HepG2 (cell line): ENCODE results near the gene LST1. TPM values are rescaled to one million over a fixed set of nuclear protein-coding genes. Genes with fewer than 3 reads are reported as not detected.
A peak's percentile ranks its signal among the peaks of the same experiment; 100 is the strongest.

Experiments
- CEBPB ChIP-seq: IDR thresholded peaks from 2 replicates; pipeline ENCODE4 v1.6.1; 2011; ENCODE audit warnings: low read depth, low read length, improper control_type of control experiment, borderline replicate concordance
- CENPX ChIP-seq: sonication (generic); formaldehyde crosslinking; IDR thresholded peaks from 2 replicates; pipeline ENCODE4 v1.9.0; 2021; ENCODE audit warnings: mild to moderate bottlenecking, missing genetic modification reagents, moderate library complexity
- KLF11 ChIP-seq: IDR thresholded peaks from 2 replicates; pipeline ENCODE4 v1.6.1; 2016; ENCODE audit warnings: missing compliant biosample characterization
- MEIS1 ChIP-seq: sonication (generic); formaldehyde crosslinking; IDR thresholded peaks from 2 replicates; pipeline ENCODE4 v1.9.0; 2021; ENCODE audit warnings: mild to moderate bottlenecking, missing genetic modification reagents, moderate library complexity, borderline replicate concordance
- PBX2 ChIP-seq: IDR thresholded peaks from 2 replicates; pipeline ENCODE4 v1.6.1; 2016; ENCODE audit warnings: control low read depth
- POLR2A ChIP-seq, 2 experiments: IDR thresholded peaks; 2 replicates each; pipeline ENCODE4 v1.6.1; 2011; ENCODE audit warnings: low read depth in 2 of 2, low read length in 2 of 2, mild to moderate bottlenecking in 1 of 2, moderate library complexity in 1 of 2; ENCODE audit not compliant: insufficient read depth in 1 of 2
- PRDM10 ChIP-seq: sonication (generic); formaldehyde crosslinking; IDR thresholded peaks from 2 replicates; pipeline ENCODE4 v1.4.0; 2020; ENCODE audit warnings: low read depth, missing genetic modification reagents
- SATB2 ChIP-seq: sonication (generic); formaldehyde crosslinking; IDR thresholded peaks from 2 replicates; pipeline ENCODE4 v1.5.0; 2020; ENCODE audit warnings: missing genetic modification reagents
- TGIF2 ChIP-seq: IDR thresholded peaks from 2 replicates; pipeline ENCODE4 v1.6.1; 2016; ENCODE audit warnings: control low read depth, missing compliant biosample characterization
- THAP9 ChIP-seq: sonication (generic); formaldehyde crosslinking; IDR thresholded peaks from 2 replicates; pipeline ENCODE4; 2020; ENCODE audit warnings: missing genetic modification reagents, mild to moderate bottlenecking, borderline replicate concordance
- ZNF296 ChIP-seq: sonication (generic); formaldehyde crosslinking; conservative IDR thresholded peaks from 2 replicates; pipeline ENCODE4 v1.5.0; 2020; ENCODE audit warnings: mild to moderate bottlenecking, missing genetic modification reagents
- ZNF335 ChIP-seq: sonication (generic); formaldehyde crosslinking; IDR thresholded peaks from 2 replicates; pipeline ENCODE4 v1.4.0; 2020; ENCODE audit warnings: missing genetic modification reagents
- ZNF33B ChIP-seq: sonication (generic); formaldehyde crosslinking; IDR thresholded peaks from 2 replicates; pipeline ENCODE4 v1.5.1; 2020; ENCODE audit warnings: mild to moderate bottlenecking, missing genetic modification reagents
- ZNF558 ChIP-seq: sonication (generic); formaldehyde crosslinking; IDR thresholded peaks from 2 replicates; pipeline ENCODE4 v1.9.0; 2022; ENCODE audit warnings: mild to moderate bottlenecking, missing genetic modification reagents, borderline replicate concordance
- ZNF589 ChIP-seq: sonication (generic); formaldehyde crosslinking; conservative IDR thresholded peaks from 2 replicates; pipeline ENCODE4 v1.8.0; 2022; ENCODE audit warnings: mild to moderate bottlenecking, moderate library complexity, missing genetic modification reagents
- ZSCAN12 ChIP-seq: sonication (generic); formaldehyde crosslinking; IDR thresholded peaks from 2 replicates; pipeline ENCODE4 v1.9.0; 2021; ENCODE audit warnings: mild to moderate bottlenecking, missing genetic modification reagents
- polyA plus RNA-seq, 8 experiments: library from polyadenylated mRNA; depleted of rRNA in 3 of 8; stranded (reverse) in 7 of 8; unstranded in 1 of 8; fragments of >200 nt; fragmentation: Illumina TruSeq in 4 of 8; extraction: Trizol in 4 of 8; gene quantifications; 2 replicates each; pipeline versions ENCODE4 v1.2.1 to v1.2.3, GENCODE V29; 2011 to 2016; ENCODE audit warnings: low read depth in 4 of 8, missing spikeins in 1 of 8, mixed read lengths in 1 of 8; ENCODE audit not compliant: insufficient read depth in 1 of 8
- total RNA-seq, 5 experiments: library from RNA; depleted of rRNA; stranded (reverse); fragments of >200 nt; fragmentation: Illumina TruSeq; extraction: Trizol; gene quantifications; 2 replicates each; pipeline ENCODE4 v1.2.3, GENCODE V29; 2016; ENCODE audit warnings: low read depth in 1 of 5

The LST1 gene
- total and polyA plus RNA-seq, 2 of the 13 experiments (the other 11 are each of a cell fraction or from before 2014, with no cell fraction given) = not detected

- no peak; the same call in none of the 2 replicates for TF ChIP-seq ZNF589 (CRISPR knock-in tag)
- TF ChIP-seq CENPX (CRISPR knock-in tag) = no peak
- TF ChIP-seq ZNF33B (CRISPR knock-in tag) = 0 out of 2 replicates have a peak, but pooled peaks have one; percentile 47
- TF ChIP-seq ZSCAN12 (CRISPR knock-in tag) = 0 out of 2 replicates have a peak, but pooled peaks have one; percentile 57
- TF ChIP-seq ZNF335 (CRISPR knock-in tag) = peak; percentile 99
- peak; percentile 79 for TF ChIP-seq TGIF2 (CRISPR knock-in tag)
- peak; percentile 66; the same call in 1 of the 2 replicates for TF ChIP-seq ZNF558 (CRISPR knock-in tag)
- peak; percentile 93 for TF ChIP-seq KLF11
- TF ChIP-seq ZNF296 (CRISPR knock-in tag) = no peak
- TF ChIP-seq SATB2 = no peak; the same call in none of the 2 replicates
- TF ChIP-seq THAP9 (CRISPR knock-in tag) = peak; percentile 94
- TF ChIP-seq MEIS1 (CRISPR knock-in tag) = 0 out of 2 replicates have a peak, but pooled peaks have one; percentile 11
- TF ChIP-seq CEBPB = peak; percentile 17; the same call in 1 of the 2 replicates
- TF ChIP-seq PBX2 (CRISPR knock-in tag) = no peak
- TF ChIP-seq PRDM10 (CRISPR knock-in tag) = peak; percentile 58; the same call in 1 of the 2 replicates
- peak; percentile 98 to 99 for TF ChIP-seq POLR2A (IDR thresholded peaks at IDR 0.05; ENCODE audit: insufficient read depth in 1 of 2, low read depth in 2 of 2, low read length in 2 of 2)
Measured at GRCh38 chr6:31541658-31542521, 44.2 kb upstream of the LST1 start, which contains the start of gene DDX39B (continued).
